NCI-H446 (cell line): Measurements from ENCODE around the gene CCDC51.

Source experiments
- DNase-seq, 2 experiments: peaks; one replicate each; lab custom pipeline; 2025; lab: John Stamatoyannopoulos, UW

CCDC51 gene

DNA sequence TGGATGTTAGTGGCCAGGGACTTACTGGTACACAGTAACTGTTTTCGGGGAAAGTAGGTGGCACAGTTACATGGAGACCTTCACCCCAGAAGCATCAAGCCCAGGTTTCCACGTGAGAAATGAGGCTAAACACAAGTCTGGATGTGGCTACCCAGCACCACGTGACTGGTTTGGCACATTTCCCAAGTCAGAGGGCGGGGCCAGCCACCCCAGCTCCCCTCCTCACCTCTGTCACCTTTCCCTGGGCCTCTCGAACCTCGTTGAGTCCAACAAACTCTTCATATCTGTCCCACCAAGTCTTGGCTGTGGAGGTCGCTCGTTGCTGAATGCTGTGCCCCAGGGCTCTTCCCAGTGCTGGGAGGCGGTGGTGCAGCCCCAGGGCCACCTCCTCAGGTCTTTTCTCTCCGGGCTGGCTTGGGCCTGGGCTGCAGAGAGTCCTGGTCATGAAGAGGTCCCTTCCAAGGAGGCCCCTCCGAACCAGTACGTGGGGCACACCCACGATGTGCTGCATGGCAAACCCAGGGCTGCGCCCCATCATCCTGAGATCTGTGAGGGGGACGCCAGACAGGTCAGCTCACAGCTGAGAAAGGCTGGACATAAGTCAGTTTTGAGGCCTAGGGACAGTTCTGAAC lies 5.2 kb downstream of the CCDC51 start:
- no peak for DNase-seq

DNA sequence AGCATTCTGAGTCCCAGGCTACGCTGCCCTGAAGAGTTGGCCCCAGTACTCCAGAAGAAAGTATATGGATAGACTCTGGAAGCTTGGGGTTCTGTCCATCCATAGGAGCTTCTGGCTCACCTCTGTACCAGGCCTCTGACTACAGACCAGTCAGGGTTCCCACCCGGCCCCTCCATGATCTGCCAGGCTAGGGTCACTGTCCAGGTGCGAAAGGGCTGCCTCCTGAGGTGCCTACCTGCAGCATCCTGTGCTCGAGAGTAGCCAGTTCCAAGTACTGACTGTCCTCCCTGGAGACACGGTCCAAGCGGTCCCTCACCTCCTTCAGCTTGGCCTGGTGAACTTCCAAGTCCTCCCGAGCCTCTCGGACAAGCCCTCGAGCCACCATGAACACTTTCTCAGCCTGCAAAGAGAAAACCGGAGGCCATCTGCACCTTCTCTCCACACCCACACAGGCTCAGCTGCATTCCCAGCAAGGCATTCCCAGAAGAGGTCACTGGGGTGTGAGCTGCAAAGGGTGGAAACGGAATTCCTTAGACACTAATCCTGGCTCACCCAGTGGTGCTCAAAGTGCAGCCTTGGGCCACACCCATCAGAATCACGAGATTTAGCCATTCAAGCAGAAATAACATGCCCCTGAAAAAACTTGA lies 6.3 kb downstream of the CCDC51 start:
- DNase-seq, result no peak

DNA sequence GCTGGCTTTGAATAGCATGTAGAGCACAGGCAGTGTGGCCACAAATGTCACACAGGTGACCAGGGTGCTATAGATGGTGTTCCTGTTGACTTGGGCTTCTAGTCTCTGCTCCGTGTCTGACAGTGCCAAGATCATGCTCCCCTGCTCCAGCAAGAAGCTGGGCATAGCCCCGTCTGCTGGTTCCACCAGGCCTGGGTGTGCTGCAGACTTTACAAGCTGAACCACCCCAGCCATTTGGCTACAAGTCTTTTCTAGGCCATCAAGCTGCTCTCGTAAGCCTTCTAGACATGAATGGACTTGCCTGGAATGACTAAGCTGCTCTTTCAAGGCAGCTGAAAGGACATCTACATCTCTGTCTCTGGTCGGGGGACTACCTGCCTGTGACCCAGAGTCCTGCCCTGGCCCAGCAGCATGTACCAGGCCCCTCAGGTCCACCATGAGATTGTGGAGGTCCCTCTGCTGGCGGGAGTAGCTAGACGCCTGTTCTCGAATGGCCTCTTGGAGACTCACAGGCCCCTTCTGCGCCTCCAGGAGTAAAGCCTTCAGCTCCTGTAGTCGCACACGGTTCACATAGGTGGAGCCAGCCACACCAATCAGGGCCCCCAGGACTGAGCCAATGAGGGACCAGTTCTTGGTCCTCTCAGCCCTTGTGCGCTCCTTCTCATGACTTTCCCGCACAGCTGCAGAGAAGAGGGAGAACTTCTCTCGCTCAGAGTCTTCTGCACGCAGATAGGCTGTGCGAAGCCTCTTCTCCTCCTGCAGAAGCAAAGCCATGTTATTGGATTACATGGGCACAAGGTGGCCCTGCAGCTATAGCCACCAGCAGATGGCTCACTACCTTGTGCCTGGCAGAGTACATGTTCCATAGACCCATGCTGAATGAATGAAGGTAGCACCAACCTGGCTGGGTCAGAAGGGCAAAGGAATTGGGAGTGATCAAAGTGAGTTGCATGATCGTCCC lies 7.2 kb downstream of the CCDC51 start:
- DNase-seq, result no peak

DNA sequence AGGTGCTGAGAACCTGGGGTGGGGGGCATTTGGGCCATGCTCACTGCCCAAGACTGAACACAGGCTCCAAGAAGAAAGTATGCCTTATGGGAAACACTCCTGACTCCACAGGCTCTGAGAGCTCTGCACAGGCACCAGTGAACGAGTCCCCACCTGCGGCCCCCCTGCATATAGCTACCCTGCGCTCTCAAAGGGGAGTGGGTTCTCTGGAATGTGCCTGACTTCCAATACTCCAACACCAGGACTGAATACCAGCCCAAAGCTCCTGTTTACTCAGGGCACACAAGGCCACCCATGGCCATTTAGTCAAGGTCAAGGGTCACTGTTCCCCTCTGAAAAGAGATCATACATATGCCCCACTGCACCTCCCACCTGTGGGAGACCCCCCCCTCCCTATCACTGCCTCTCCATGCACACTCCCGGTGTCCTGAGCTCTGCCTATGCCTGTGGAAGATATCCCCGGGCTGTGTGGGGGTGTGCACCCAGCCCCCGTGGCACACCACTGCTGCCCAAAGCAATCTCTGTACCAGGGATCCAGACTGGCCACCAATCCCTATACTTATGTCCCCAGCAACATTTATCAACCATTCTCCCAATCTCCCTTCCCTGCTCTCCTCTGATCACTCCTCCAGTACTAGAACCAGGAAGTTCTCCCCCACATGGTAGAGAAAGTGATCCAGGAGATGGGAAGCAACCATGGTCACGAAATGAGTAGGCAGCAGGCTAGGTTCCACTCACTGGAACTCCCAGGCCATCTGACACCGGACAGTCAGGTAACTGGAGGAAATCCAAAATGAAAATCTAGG lies 8.5 kb downstream of the CCDC51 start:
- DNase-seq, result no peak

DNA sequence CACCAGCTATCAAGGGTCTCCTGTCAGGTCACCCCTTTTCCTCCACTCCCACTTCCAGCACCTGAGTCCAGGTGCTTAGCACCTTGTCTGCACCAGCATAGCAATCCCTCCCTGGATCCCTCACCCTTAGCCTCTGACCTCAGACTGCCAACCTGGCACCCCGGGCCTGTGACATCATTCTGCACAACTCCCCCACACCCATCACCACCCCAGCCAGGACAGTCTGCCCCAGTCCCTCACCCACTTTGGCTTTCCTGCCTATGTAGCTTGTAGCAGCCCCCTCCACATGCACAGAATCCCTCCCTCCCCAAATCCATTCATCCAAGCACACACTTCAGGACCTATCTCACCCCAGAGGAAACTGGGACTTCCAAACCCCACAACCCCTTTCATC lies 9.2 kb downstream of the CCDC51 start:
- no peak for DNase-seq

DNA sequence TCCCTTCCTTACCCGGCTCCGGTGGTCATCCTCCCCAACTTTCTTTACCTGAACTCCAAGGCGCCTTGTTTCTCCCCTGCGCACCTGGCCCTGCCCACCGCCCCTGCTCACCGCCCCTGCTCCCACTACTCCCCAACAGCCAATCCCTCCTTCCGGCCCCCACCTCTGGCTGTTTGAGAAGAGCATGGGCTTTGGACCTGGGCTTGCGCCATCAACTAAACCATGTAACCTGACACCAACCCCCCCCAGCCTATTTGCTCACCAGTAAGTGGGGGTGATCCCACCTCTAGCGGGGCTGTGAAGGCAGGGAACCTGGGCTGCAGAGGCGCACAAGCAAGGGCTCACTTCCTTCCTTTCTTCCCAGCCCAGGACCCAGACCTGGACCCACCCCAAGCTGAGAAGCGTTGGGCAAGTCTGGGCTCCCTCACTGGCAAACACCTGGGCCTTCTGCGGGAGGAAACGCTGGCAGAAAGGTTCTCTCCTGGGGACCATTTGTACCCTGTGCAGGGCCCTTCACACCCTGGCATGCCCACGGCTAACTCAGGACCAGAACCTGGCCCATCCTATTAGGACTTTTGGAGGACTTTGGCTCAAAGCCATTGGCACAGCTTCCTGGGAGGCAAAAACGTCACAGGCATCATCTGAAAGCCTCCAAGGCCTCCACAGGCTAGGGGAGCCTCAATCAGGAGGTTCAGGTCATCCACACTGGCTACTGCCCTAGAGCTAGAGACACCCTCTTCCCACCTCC lies 9.8 kb downstream of the CCDC51 start, which contains the start of gene PLXNB1:
Gene PLXNB1, minus strand, starts transcription at position 127 of the 748 bp plus-strand sequence. CDS start 5,475 bp downstream, outside the sequence.
- peak in 1 of 2 experiments; percentile 15 for DNase-seq

DNA sequence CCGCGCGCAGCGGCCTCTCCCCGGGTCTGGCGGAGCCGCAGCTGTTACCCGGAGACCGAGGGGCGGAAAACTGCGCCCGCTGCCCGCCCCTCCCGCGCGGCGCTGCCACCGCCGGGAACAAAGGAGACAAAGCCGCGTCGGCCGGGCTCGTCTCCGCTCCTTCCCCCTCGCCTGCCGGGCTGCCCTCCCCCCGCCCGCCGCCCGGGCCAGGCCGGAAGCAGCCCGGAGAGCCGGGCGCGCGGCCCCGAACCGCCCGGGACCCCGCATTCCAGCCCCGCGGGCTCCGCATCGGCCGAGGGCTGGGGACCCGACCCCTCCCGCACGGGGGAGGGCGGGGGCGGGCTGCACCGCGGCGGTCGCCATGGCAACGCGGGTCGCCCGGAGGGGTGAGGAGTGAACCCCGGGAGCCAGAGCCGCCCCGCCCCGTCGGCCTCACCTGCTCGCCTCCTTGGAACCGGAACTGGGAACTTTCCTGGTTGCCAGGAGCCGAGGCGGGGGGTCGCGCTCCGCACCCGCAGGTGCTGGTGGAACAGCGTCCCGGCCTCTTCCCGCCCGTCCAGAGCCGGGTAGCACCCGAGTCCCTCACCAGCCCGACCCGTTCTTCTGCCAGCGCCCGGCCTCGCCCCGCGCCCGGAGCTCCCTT lies 10.5 kb downstream of the CCDC51 start:
- peak in 1 of 2 experiments; percentile 40 for DNase-seq

DNA sequence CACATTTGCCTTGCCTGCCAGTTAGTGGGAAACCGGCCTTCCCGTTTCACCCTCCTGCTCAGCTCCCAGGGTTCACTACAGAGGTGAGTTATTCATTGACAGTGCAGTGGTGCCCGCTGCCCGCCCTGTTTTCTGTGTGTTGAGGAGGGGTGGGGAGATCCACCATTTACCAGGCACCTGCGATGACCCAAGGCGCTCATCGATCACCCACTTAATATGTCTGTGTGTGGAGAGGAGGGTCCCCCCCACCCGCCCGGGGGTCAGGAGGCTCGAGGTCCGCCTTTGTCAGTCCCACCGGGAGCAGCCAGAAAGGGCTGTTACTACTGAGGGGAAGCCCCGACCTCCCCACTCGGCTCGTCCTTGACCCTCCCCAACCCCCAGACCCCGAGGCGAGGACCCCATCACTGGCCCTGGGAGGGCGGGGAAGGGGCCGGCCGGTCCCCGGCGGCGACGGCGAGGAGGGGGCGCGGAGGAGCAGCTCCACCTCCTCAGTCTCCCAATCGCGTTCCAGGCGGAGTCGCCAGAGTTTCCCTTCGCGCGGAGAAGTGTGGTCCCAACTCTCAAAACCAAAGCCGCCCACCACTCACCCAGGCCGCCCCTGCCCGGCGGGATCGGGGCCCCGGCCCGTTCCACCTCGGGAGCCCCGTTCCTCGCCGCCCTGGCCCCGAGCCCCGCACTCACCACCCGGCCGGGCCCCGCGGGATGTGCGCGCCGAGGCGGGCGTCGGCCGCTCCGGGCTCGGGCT lies 11.2 kb downstream of the CCDC51 start:
- no peak for DNase-seq

DNA sequence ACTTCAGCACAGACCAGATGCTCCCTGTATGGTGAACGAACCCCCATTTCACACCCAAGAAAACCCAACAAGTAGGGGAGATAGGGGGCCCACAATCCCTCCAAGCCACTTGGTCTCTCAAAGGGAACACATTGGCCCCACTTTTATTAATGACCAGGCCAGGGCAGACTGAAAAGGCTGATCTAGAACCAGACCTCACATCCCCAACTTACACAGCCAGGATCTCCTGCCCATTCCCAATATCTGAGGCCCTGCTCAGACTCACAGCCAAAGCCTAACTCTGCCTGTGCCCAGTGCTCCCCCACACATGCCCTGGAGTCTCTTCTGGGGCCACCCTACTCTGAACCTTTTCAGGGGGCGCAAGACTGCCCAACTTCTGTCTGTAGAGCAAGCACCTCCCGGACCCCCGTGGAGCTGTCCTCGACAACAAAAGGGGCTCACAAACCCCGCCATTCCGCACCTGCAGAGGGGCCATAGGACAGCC lies 11.8 kb downstream of the CCDC51 start:
- DNase-seq, result no peak

DNA sequence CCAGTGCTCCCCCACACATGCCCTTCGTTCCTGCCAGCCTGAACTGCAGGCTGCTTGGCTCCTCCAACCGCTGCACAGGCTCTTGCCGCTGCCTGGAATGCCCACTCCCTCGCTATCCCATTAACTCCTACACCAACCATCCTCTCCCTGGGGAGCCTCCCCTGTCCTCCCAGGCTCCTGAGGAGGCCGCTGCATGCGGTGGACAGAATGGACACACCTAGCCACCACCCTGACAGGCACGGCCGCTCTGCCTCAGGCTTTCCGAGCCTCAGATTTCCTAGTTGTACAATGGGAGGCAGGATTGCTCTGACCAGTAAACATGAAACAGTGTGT lies 12.3 kb downstream of the CCDC51 start:
- no peak for DNase-seq

DNA sequence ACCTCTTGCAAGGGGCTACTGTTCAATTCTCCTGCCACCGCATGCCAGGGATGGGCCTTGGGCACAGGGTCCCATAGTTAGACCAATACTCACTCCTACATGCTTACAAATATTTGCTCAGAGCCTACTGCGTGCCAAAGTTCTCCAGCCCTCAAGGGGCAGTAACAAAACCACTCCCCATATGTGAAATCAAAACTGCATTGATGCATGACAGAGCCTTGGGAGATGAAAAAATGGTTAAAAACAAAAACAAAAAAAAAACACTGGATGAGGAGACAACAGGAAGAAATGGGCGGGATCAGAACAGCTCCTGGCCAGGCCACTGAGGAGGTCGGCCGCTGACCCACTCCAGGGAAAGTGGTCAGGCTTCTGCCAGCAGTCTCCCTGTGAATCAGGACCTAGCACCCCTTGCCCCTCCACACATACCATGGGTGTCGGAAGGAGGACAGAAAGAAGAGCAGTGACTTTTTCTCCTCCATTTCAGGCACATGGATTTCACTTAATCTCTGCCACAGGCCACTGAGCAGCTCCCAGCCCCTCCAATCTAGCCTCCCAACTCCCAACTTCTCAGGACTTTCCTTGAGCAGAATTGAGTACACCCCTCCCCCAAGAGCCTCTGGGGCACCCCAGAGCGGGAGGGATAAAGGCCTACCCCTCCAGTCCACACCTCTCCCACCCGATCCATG lies 12.8 kb downstream of the CCDC51 start:
- no peak for DNase-seq

DNA sequence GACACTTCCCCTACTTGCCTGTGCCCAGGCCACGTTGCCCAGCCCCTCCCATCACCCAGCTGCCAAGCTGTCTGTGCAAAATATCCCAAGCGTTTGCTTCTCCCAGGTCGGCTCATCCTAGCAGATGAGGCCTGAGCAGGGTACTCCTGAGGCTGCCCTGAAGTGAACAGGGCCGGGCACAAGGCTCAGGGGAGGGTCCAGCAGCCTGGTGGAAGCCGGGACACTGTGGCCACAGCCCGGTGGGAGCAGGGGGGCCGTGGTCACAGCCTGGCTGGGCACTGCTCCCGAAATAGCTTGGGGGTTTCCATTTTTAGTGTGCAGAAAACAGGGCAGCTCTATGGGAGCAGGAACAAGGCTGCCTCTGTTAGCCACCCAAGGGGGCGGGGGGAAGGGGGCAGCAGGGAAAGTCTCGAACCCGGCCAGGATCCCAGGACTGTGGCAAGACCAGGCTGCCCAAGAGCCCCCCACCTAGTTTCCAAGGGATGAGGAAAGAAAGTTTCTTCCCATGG lies 13.5 kb downstream of the CCDC51 start:
- DNase-seq, result no peak

DNA sequence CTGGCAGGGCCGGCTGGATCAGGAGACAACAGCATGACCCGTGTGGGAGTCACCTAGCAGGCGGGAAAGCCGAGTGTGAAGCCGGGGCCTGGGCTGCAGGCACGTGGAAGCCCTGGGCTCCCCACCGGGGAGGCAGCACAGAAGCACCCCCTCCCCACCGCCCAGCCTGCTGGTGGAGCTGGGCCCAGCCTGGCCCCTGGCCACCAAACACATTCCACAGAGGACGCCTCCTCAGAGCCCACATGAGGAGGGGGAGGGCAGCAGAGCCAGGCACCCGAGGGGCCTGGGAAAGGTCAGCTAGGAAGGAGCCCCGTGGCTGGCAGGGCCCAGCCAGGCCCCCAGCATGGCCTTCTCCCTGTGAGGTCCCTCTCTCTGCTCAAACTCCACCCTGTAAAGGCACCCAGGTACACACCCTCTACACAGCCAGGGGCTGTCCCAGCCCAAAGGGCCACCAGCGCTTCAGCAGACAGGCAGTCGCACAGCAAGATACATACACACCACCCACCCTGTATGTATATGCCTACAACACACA lies 14.6 kb downstream of the CCDC51 start:
- no peak for DNase-seq

DNA sequence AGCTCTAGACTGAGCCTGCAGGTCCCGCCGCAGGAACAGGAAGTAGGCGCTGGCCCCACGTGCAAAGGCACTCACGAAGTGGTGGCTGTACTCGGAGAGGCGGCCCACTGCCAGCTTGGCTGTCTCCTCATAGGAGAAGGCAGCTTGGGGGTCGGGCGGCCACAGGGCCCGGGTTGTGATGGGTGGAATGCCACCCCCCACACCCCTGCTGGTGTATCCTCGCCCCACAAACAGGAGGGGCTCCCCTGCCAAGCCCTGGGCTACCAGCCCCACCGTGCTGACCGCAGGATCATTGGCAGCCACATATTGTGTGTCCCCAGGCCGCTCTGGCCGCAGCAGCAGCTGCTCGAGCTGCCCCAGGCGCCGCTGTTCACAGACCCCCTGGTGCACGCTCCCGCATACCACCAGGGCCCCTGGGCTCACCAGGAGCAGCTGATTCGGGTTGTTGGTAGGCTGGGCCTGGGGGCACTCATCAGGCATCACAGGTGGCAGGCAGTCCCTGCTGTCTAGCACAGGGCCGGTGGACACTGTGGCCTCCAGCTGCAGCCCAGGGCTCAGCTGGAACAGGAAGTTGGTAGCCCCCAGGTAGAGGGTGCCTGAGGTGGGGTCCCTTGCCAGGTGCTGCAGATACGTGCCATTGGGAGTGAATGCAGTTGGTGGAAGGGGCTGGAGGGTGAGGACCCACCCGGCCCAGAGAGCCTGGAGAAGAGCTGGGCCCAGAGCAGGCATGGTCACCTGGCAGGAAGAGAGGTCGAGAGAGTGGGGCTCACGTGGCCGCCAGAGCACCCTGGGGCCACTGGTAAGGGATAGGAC lies 15.8 kb downstream of the CCDC51 start:
- no peak for DNase-seq

DNA sequence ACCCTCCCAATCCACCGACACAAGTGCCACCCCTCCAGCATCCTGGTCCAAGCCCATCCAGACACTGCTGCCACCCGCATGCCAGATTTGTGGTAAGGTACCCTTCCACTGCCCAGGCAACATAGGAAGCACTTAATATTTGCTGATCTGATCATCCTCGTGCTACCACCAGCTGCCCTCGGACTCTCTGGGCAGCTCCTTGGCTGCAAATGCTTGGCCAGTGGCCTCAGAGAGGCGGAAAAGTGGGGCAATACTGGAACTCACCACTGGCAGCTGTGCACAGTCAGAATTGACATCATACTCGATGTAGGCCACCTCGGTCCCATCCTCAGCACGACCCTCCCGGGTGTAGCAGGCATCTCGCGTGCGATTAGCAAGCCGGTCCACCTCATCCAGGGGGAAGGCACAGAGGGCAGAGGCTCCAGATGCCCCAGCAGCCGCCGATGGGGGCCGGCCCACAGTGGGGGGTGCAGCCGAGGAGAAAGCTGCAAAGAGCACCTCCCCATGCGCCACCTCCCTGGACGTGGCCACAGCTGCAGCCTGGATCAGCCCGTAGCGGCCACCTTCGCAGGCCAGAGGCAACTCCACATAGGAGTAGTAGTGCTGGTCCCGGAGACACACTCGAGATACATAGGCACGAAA lies 16.6 kb downstream of the CCDC51 start:
- no peak for DNase-seq

DNA sequence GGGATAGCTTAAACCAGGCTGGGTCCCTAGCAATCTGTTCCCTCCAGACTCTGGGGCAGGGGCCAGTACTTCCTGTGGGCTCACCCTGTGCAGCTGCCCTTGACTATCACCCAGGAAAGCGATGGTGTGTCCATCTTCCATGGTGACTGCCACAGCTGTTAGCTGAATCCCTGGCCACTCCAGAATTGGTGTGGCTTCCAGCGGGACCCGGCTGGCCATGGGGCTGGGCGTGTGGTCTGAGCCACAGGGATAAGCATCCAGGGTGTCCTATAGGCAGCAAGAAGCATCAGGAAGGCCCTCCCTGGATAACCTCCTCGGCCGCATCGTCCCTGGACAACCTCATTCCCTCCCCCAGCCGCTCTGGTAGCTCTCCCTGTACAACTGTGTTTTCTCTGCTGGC lies 17.2 kb downstream of the CCDC51 start:
- no peak for DNase-seq

DNA sequence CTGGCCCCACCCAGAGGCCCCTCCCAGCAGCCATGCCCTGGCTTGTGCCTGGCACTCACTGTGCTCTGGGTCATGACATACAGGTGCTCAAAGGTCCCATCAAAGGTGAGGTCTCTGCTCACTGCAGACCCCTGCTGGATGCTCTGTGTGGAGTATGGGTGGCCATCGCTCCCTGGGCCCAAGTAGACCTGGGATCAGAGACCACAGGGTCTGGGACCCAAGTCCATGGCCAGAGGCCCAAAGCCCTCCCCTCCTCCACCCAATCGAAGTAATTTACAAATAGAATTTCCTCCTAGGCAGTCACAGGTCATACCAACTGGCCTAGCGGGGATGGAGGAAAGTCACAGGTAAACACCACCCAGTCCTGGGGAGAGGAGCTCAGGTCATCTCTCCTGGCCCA lies 17.6 kb downstream of the CCDC51 start:
- no peak for DNase-seq
